Measurements from ENCODE around the gene UBASH3B. TPM values are rescaled to one million over a fixed set of nuclear protein-coding genes. Genes with fewer than 3 reads are reported as not detected.
A peak's percentile ranks its signal among the peaks of the same experiment; 100 is the strongest.
"Not testable (repeated sequence)": the region's sequence is repeated elsewhere in the genome, so short reads cannot be mapped to it uniquely, and the experiment has no call there.

UBASH3B gene
- total RNA-seq, 1 experiment from 2014 or later, result 8.0 TPM

DNA sequence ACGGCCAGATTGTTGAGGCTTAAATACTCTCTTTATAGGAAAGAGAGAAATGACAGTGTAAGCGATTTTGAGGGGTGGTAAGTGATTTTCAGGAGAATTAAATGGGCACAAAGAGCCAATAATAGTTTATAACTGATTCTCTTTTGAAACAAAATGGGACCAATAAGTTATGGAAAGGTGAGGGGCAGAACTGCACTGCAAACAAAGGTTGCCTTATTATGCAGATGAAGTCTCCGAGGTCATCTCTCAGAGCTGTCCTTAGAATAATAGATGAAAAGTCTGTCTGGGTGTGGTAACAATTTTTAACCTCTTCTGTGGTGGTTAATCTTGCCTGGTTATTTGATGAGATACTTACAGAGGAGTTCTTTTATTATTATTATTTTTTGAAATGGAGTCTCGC, 168.0 kb downstream of the UBASH3B start:
- Histone ChIP-seq H3K14ac (ENCODE audit: insufficient read depth, low read length) (no peak overlapping the region), H2BK12ac (ENCODE audit: insufficient read length, low read depth, low read length) (no peak overlapping the region), H2BK120ac (ENCODE audit: low read depth, low read length, poor library complexity, severe bottlenecking) (no peak overlapping the region), H4K91ac (ENCODE audit: insufficient read length, low read depth, low read length) (no peak overlapping the region), H2BK15ac (ENCODE audit: low read depth, low read length) (no peak overlapping the region), H3K56ac (ENCODE audit: insufficient read length, low read depth, low read length) (no peak overlapping the region), H3K9me3 (ENCODE audit: control insufficient read depth, low read depth, low read length) (peaks cover 19% of the 10 kb centered on the region), H4K8ac (replicated peaks; ENCODE audit: insufficient read length, low read depth, low read length) (no peak overlapping the region), H2AFZ (ENCODE audit: low read length) (no peak overlapping the region), H3K79me2 (ENCODE audit: insufficient read depth, low read length) (no peaks in the 10 kb centered on the region), H2BK5ac (ENCODE audit: insufficient read length, low read length) (no peak overlapping the region), H3K18ac (ENCODE audit: insufficient read length, low read depth, low read length) (no peak overlapping the region), H3K79me1 (ENCODE audit: insufficient read depth, low read depth, low read length, poor library complexity, severe bottlenecking) (no peaks in the 10 kb centered on the region), H2AK5ac (ENCODE audit: insufficient read length, low read length) (no peak overlapping the region), H3K23ac (ENCODE audit: insufficient read length, low read depth, low read length) (no peak overlapping the region), H3K4me2 (ENCODE audit: insufficient read depth, insufficient read length, low read length) (no peak overlapping the region), H3K27ac (ENCODE audit: insufficient read length, low read depth, low read length) (no peak overlapping the region), H3K4me1 (ENCODE audit: insufficient read depth, low read length) (no peaks in the 10 kb centered on the region), H3K23me2 (ENCODE audit: insufficient read length, low read depth, low read length, poor library complexity, severe bottlenecking) (no peaks in the 10 kb centered on the region), H4K5ac (ENCODE audit: insufficient read length, low read depth, low read length) (no peak overlapping the region), H3K9ac (ENCODE audit: extremely low read depth, insufficient read length, low read length) (no peak overlapping the region), H2BK20ac (ENCODE audit: low read depth, low read length, poor library complexity, severe bottlenecking) (no peak overlapping the region), H3K4ac (ENCODE audit: low read depth, low read length) (no peak overlapping the region), H4K20me1 (ENCODE audit: control insufficient read depth, insufficient read depth, insufficient read length) (no peaks in the 10 kb centered on the region), H3T11ph (ENCODE audit: low read length) (no peak overlapping the region), H3K27me3 (ENCODE audit: insufficient read depth, low read length) (no peaks in the 10 kb centered on the region)
- Mint-ChIP-seq H3K9me3 (peaks cover 66 to 79% of the 10 kb centered on the region in 2 experiments), H3K4me3 (no peak overlapping the region), H3K27ac (no peak overlapping the region), H3K36me3 (ENCODE audit: insufficient read depth in 1 of 3, low read depth in 3 of 3) (peaks cover 39 to 74% (median 55%) of the 10 kb centered on the region in 3 experiments), H3K4me1 (peaks cover 0 to 5% of the 10 kb centered on the region in 2 experiments; a peak in 2 of 4 replicates), H3K27me3 (ENCODE audit: low read depth) (peaks cover 10% of the 10 kb centered on the region)
- WGBS (ENCODE audit: extremely low coverage, insufficient read length, low lambda C conversion rate), result no CpG with 5 or more reads among the region's 4 CpGs
- TF ChIP-seq, protein P1, sequence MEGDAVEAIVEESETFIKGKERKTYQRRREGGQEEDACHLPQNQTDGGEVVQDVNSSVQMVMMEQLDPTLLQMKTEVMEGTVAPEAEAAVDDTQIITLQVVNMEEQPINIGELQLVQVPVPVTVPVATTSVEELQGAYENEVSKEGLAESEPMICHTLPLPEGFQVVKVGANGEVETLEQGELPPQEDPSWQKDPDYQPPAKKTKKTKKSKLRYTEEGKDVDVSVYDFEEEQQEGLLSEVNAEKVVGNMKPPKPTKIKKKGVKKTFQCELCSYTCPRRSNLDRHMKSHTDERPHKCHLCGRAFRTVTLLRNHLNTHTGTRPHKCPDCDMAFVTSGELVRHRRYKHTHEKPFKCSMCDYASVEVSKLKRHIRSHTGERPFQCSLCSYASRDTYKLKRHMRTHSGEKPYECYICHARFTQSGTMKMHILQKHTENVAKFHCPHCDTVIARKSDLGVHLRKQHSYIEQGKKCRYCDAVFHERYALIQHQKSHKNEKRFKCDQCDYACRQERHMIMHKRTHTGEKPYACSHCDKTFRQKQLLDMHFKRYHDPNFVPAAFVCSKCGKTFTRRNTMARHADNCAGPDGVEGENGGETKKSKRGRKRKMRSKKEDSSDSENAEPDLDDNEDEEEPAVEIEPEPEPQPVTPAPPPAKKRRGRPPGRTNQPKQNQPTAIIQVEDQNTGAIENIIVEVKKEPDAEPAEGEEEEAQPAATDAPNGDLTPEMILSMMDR (conservative IDR thresholded peaks at IDR 0.05), result no peak
- no peak for DNase-seq

DNA sequence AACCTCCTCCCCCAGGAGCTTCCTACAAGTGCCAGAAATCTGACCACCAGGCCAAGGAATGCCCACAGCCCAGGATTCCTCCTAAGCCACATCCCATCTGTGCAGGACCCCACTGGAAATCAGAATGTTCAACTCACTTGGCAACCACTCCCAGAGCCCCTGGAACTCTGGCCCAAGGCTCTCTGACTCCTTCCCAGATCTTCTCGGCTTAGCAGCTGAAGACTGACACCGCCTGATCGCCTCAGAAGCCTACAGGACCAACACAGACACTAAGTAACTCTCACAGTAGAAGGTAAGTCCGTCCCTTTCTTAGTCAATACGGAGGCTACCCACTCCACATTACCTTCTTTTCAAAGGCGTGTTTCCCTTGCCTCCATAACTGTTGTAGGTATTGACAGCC, 173.8 kb downstream of the UBASH3B start:
- not testable (repeated sequence) for H2AFZ ChIP-seq (ENCODE audit: low read length); H3K79me1 ChIP-seq (ENCODE audit: insufficient read depth, low read depth, low read length, poor library complexity, severe bottlenecking); H3K9ac ChIP-seq (ENCODE audit: extremely low read depth, insufficient read length, low read length); H3K23me2 ChIP-seq (ENCODE audit: insufficient read length, low read depth, low read length, poor library complexity, severe bottlenecking); H3T11ph ChIP-seq (ENCODE audit: low read length); H4K91ac ChIP-seq (ENCODE audit: insufficient read length, low read depth, low read length); H3K4me3 Mint-ChIP-seq; H3K4me1 ChIP-seq (ENCODE audit: insufficient read depth, low read length); H4K5ac ChIP-seq (ENCODE audit: insufficient read length, low read depth, low read length); H2BK15ac ChIP-seq (ENCODE audit: low read depth, low read length); H3K23ac ChIP-seq (ENCODE audit: insufficient read length, low read depth, low read length); H3K18ac ChIP-seq (ENCODE audit: insufficient read length, low read depth, low read length); H3K56ac ChIP-seq (ENCODE audit: insufficient read length, low read depth, low read length); H3K4ac ChIP-seq (ENCODE audit: low read depth, low read length); H3K4me2 ChIP-seq (ENCODE audit: insufficient read depth, insufficient read length, low read length); H3K14ac ChIP-seq (ENCODE audit: insufficient read depth, low read length); H2BK12ac ChIP-seq (ENCODE audit: insufficient read length, low read depth, low read length); H3K79me2 ChIP-seq (ENCODE audit: insufficient read depth, low read length); H2BK20ac ChIP-seq (ENCODE audit: low read depth, low read length, poor library complexity, severe bottlenecking); H3K9me3 ChIP-seq (ENCODE audit: control insufficient read depth, low read depth, low read length); H2BK5ac ChIP-seq (ENCODE audit: insufficient read length, low read length); H3K27ac ChIP-seq (ENCODE audit: insufficient read length, low read depth, low read length); H4K20me1 ChIP-seq (ENCODE audit: control insufficient read depth, insufficient read depth, insufficient read length); H2BK120ac ChIP-seq (ENCODE audit: low read depth, low read length, poor library complexity, severe bottlenecking); H4K8ac ChIP-seq (replicated peaks; ENCODE audit: insufficient read length, low read depth, low read length); H3K27me3 ChIP-seq (ENCODE audit: insufficient read depth, low read length); DNase-seq; H2AK5ac ChIP-seq (ENCODE audit: insufficient read length, low read length)
- H3K27ac Mint-ChIP-seq, result peak overlapping the region in 1 of 3 experiments; percentile 7; a peak in 3 of 7 replicates
- peaks cover 21 to 28% (median 21%) of the 10 kb centered on the region in 3 experiments for H3K36me3 Mint-ChIP-seq (ENCODE audit: insufficient read depth in 1 of 3, low read depth in 3 of 3)
- H3K27me3 Mint-ChIP-seq (ENCODE audit: low read depth), result peaks cover 10% of the 10 kb centered on the region
- peaks cover 26 to 29% of the 10 kb centered on the region in 2 experiments for H3K9me3 Mint-ChIP-seq
- WGBS (ENCODE audit: extremely low coverage, insufficient read length, low lambda C conversion rate), result no CpG with 5 or more reads among the region's 6 CpGs
- peaks cover 21 to 27% of the 10 kb centered on the region in 2 experiments for H3K4me1 Mint-ChIP-seq
